AG04450 (cell line): ENCODE results near the gene RAMP1. TPM values are rescaled to one million over a fixed set of nuclear protein-coding genes. Genes with fewer than 3 reads are reported as not detected.
A peak's percentile ranks its signal among the peaks of the same experiment; 100 is the strongest.

Source experiments
- CTCF ChIA-PET: fragments of 300-600, 350-600 bp; formaldehyde crosslinking; extraction: SDS; loops from one replicate; lab custom pipeline; 2022; ENCODE audit warnings: antibody characterized with exemption, inconsistent platforms; lab: Charles Lee
- POLR2A ChIA-PET: fragments of 350-600 bp; formaldehyde crosslinking; extraction: SDS; loops from one replicate; lab custom pipeline; 2021; ENCODE audit warnings: antibody characterized with exemption, inconsistent platforms; lab: Yijun Ruan, JAX
- DNase-seq: peaks from one replicate; pipeline ENCODE4 v3.0.0-alpha.2; 2011; ENCODE audit warnings: low read depth, low spot score
- H3K27ac ChIP-seq: one replicate; pipeline ENCODE4 v1.5.1; 2012; ENCODE audit warnings: low read depth, low read length, control low read depth
- H3K27me3 ChIP-seq: one replicate; pipeline ENCODE4 v1.6.0; 2012; ENCODE audit warnings: low read length; ENCODE audit not compliant: control insufficient read depth, insufficient read depth
- H3K4me3 ChIP-seq: 2 replicates; pipeline ENCODE4 v1.5.1; 2011; ENCODE audit warnings: mild to moderate bottlenecking, low read depth, low read length, control low read depth
- H3K9me3 ChIP-seq: 2 replicates; pipeline ENCODE4 v1.5.1; 2012; ENCODE audit warnings: low read length; ENCODE audit not compliant: control insufficient read depth, insufficient read depth
- polyA minus RNA-seq: library from RNA; depleted of rRNA, polyadenylated mRNA; stranded (reverse); fragments of >200 nt; gene quantifications from 2 replicates; pipeline ENCODE4 v1.2.3, GENCODE V29; 2011; rRNA and poly(A)+ RNA removed
- polyA plus RNA-seq: library from polyadenylated mRNA; depleted of rRNA; stranded (reverse); fragments of >200 nt; gene quantifications from 2 replicates; pipeline ENCODE4 v1.2.3, GENCODE V29; 2011; rRNA removed
- TF ChIP-seq, protein P1 (sequence below): IDR thresholded peaks from 2 replicates; pipeline ENCODE4 v1.5.1; 2011; ENCODE audit warnings: low read depth, low read length, control low read depth, inconsistent platforms

RAMP1 gene
- polyA plus RNA-seq, result 26.5 and 47.7 TPM in 2 replicates
- 5.9 and 6.7 TPM in 2 replicates for polyA minus RNA-seq

DNA sequence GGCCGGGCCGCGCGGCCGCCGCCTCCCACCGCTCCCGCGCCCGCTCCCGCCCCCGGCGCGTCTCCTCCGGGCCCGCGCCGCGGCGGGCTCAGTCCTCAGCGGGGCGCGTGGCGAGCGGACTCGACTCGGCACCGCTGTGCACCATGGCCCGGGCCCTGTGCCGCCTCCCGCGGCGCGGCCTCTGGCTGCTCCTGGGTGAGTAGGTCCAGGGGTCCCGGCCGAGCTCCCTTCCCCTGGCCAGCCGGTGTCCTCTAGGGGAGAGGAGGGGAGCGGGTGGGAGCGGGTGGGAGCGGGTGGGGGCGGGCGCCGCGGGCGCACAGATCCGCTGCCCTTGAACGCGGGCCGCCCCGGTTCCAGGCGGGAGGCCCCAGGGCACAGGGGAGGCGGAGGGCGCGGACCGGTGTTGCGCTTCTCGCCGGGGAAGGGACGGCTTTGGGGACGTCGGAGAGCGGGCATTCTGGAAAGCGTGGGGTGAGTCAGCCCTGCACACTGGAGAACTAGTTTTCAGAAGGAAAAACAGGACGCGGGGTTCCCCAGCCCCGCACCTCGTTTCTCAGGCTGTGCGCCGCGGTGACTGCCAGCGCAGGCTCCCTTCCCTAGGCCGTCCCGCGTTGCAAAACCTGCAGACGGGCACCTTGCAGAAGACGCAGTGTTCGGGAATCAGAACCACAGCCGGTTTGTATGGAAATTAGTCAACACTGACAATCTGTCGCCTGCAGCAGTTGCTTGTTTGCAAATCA is at the start of gene RAMP1:
Gene RAMP1, plus strand, starts transcription at position 91 of the 740 bp plus-strand sequence. Its CDS starts 53 bp downstream, at position 144.
- H3K27me3 ChIP-seq, result peaks cover 4% of the 10 kb centered on the region
- TF ChIP-seq, protein P1, sequence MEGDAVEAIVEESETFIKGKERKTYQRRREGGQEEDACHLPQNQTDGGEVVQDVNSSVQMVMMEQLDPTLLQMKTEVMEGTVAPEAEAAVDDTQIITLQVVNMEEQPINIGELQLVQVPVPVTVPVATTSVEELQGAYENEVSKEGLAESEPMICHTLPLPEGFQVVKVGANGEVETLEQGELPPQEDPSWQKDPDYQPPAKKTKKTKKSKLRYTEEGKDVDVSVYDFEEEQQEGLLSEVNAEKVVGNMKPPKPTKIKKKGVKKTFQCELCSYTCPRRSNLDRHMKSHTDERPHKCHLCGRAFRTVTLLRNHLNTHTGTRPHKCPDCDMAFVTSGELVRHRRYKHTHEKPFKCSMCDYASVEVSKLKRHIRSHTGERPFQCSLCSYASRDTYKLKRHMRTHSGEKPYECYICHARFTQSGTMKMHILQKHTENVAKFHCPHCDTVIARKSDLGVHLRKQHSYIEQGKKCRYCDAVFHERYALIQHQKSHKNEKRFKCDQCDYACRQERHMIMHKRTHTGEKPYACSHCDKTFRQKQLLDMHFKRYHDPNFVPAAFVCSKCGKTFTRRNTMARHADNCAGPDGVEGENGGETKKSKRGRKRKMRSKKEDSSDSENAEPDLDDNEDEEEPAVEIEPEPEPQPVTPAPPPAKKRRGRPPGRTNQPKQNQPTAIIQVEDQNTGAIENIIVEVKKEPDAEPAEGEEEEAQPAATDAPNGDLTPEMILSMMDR, result no peak
- H3K4me3 ChIP-seq, result peak within 1 kb of the TSS; percentile 66
- H3K27ac ChIP-seq, result no peak within 1 kb of the TSS
- H3K9me3 ChIP-seq, result no peaks in the 10 kb centered on the region
- CTCF ChIA-PET, result interaction anchor here (0.5 to 5.9 kb wide), 3 partner anchors 187 to 407 kb away, joined by 3 to 50 read pairs (median 7); no protein-coding TSS in a partner anchor
- no peak for DNase-seq
- POLR2A ChIA-PET, result no interaction called here

DNA sequence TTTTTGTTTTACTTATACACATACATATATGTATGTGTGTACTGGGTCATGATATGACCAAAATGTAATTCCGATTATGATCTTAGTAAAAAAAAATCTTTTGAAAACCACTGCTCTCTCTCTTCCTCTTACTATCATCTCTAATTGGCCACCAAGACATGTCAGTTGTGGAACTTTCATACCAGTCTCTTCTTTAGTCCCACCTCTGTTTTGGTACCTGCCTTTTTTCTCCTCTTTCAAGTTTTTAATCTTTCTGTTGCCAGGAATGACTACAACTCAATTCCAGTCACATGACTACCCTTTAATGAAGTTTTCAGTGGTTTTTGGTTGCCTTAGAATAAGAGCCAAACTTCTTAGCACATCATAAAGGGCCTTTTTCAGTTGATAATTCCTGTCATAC is 43.8 kb upstream of the RAMP1 start:
- Histone ChIP-seq H3K4me3 (no peak overlapping the region), H3K27ac (no peak overlapping the region), H3K27me3 (peaks cover 8% of the 10 kb centered on the region), H3K9me3 (no peaks in the 10 kb centered on the region)
- ChIA-PET CTCF (interaction anchor here (1.1 kb wide), 1 partner anchor 70 kb away, joined by 3 read pairs; no protein-coding TSS in a partner anchor), POLR2A (no interaction called here)
- TF ChIP-seq, protein P1, result no peak
- DNase-seq, result no peak

DNA sequence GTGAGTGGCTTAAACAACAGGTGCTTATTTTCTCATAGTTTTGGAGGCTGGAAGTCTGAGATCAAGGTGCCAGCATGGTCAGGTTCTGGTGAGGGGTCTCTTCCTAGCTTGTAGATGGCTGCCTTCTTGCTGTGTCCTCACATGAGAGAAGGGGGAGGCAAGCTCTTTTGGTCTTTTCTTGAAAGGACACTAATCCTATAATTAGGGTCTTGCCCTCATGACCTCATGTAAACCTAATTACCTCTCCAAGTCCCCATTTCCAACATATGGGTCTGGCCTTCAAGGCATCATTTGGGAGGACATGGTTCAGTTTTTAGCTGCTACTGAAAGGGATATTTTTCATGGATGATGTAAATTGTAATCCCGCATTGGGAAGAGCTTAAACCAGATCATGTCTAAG is 42.9 kb upstream of the RAMP1 start:
- TF ChIP-seq, protein P1, result no peak
- DNase-seq, result no peak
- peaks cover 5% of the 10 kb centered on the region for H3K27me3 ChIP-seq
- ChIA-PET POLR2A (no interaction called here), CTCF (interaction anchor here (1.1 kb wide), 1 partner anchor 71 kb away, joined by 3 read pairs; no protein-coding TSS in a partner anchor)
- H3K27ac ChIP-seq, result no peak overlapping the region
- no peak overlapping the region for H3K4me3 ChIP-seq
- no peaks in the 10 kb centered on the region for H3K9me3 ChIP-seq

DNA sequence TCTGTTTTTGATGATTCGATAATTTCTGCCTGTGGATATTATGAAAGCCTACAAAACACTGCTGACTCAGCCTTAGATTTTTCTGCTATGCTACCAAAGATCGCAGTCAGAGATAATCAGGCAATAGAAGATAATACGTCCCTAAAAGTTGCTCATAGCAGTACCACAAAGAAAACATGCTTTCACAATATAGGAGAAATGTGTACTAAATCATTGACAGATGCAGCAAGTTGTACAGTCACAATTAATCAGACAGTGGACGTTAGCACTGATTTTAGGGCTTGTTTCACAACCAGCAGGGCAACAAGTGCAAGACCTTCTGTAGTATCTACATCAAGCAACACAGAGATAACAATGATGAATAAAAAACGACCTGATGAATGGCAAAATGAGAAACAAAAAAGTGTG is 41.4 kb upstream of the RAMP1 start:
- Histone ChIP-seq H3K27ac (no peak overlapping the region), H3K27me3 (peaks cover 3% of the 10 kb centered on the region), H3K9me3 (no peaks in the 10 kb centered on the region), H3K4me3 (no peak overlapping the region)
- DNase-seq, result no peak
- CTCF ChIA-PET, result no interaction called here
- POLR2A ChIA-PET, result no interaction called here
- TF ChIP-seq, protein P1, result no peak

DNA sequence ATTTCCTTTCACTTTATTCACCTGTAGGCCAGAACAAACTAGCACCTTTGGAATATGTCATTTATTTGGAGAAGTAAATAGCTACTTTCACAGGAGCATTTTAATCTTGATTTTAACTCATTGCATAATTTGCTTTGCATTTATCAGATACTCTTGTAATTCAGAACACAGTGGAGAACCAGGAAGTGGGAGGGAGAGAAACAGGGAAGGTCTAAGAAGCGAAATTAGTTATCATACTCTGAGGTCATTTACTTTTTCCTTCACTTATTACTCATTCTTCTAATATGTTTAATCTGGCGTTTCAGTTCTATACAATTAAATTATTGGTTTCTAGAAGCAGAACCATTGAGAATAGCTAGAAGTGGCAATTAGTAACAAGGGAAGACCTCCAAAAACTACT is 40.2 kb upstream of the RAMP1 start:
- H3K27ac ChIP-seq, result no peak overlapping the region
- no peak overlapping the region for H3K4me3 ChIP-seq
- TF ChIP-seq, protein P1, result no peak
- CTCF ChIA-PET, result no interaction called here
- DNase-seq, result no peak
- H3K27me3 ChIP-seq, result no peaks in the 10 kb centered on the region
- POLR2A ChIA-PET, result no interaction called here
- H3K9me3 ChIP-seq, result no peaks in the 10 kb centered on the region
